Transverse colon (tissue), 4 donors: ENCODE results near the gene BCAR3.

Experiments used
- CTCF ChIP-seq, 5 experiments: fragments of 200-600 bp in 3 of 5; fragments of 450-650 bp in 2 of 5; sonication (generic) in 3 of 5; IDR thresholded peaks; 1 replicate in 2 of 5; 2 replicates in 3 of 5; pipeline ENCODE4 v1.5.1; 2016 to 2017; ENCODE audit warnings: antibody characterized with exemption in 5 of 5, inconsistent platforms in 3 of 5, mild to moderate bottlenecking in 2 of 5, moderate library complexity in 1 of 5
- EP300 ChIP-seq: sonication (generic); formaldehyde crosslinking; IDR thresholded peaks from one replicate; pipeline ENCODE4 v1.6.1; 2017; ENCODE audit warnings: antibody characterized with exemption, low read depth
- POLR2A ChIP-seq: fragments of 450-650 bp; IDR thresholded peaks from one replicate; pipeline ENCODE4 v1.6.1; 2016; ENCODE audit warnings: antibody characterized with exemption, mild to moderate bottlenecking, moderate library complexity
- POLR2AphosphoS5 ChIP-seq, 3 donors: sonication (generic); formaldehyde crosslinking; IDR thresholded peaks; one replicate each; pipeline ENCODE4 v1.6.1; 2016; ENCODE audit warnings: antibody characterized with exemption in 3 of 3

DNA sequence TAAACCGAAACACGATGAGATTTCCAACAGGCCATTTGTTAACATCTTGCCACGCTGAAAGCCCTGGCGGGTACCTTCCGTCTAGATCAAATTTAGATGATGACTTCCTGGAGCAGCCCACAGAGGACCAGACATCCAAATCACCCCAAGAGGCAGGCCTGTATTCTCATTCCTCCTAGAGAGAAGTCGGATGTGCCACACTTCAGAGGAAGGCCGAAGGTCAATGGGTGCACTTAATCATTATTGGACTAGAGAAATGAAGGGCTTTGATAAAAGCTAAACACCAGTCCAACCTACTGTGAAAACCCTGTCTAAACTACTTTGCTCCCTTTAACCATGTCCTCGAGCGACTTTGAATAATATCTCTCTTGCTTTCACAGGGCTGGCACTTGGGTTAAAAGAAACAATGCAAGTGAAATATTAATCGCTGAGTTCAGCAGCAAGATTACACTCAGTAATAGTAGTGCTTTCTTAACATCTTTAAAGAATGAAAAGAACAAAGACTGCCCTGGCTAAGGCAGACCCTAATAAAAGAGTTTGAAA is 76.5 kb downstream of the BCAR3 start:
- TF ChIP-seq CTCF (IDR thresholded peaks at IDR 0.05) = no peak
- TF ChIP-seq POLR2AphosphoS5 (IDR thresholded peaks at IDR 0.05) = no peak
- TF ChIP-seq EP300 = no peak
- no peak for TF ChIP-seq POLR2A
